HEK293T (cell line): ENCODE measurements around the gene SFT2D1.

Experiments used
- CTCF ChIA-PET: fragments of 350-600 bp; formaldehyde crosslinking; extraction: SDS; loops from one replicate; lab custom pipeline; 2021; ENCODE audit warnings: antibody characterized with exemption, inconsistent platforms; lab: Yijun Ruan, JAX
- POLR2A ChIA-PET: fragments of 350-600 bp; formaldehyde crosslinking; extraction: SDS; loops from one replicate; lab custom pipeline; 2020; ENCODE audit warnings: antibody characterized with exemption, inconsistent platforms; lab: Yijun Ruan, JAX
- DNase-seq: peaks from one replicate; pipeline ENCODE4 v3.0.0; 2012; ENCODE audit warnings: mixed read lengths; ENCODE audit errors: extremely low spot score
- ARNT ChIP-seq: fragments of 450-650 bp; IDR thresholded peaks from 2 replicates; pipeline ENCODE4 v1.6.1; 2017; ENCODE audit warnings: mild to moderate bottlenecking
- BHLHE40 ChIP-seq: fragments of 450-650 bp; IDR thresholded peaks from 2 replicates; pipeline ENCODE4 v1.6.1; 2016; ENCODE audit warnings: mild to moderate bottlenecking, moderate library complexity, borderline replicate concordance
- CTBP1 ChIP-seq: fragments of 450-650 bp; IDR thresholded peaks from 2 replicates; pipeline ENCODE4 v1.6.1; 2016; ENCODE audit warnings: borderline replicate concordance
- ELF4 ChIP-seq: fragments of 450-650 bp; IDR thresholded peaks from 2 replicates; pipeline ENCODE4 v1.6.1; 2017; ENCODE audit warnings: antibody characterized with exemption
- FOXA1 ChIP-seq: fragments of 450-650 bp; IDR thresholded peaks from 2 replicates; pipeline ENCODE4 v1.6.1; 2016; ENCODE audit warnings: mild to moderate bottlenecking
- FOXK2 ChIP-seq: fragments of 450-650 bp; IDR thresholded peaks from 2 replicates; pipeline ENCODE4 v1.6.1; 2016; ENCODE audit warnings: mild to moderate bottlenecking
- FOXM1 ChIP-seq: fragments of 450-650 bp; IDR thresholded peaks from 2 replicates; pipeline ENCODE4 v1.6.1; 2017; ENCODE audit warnings: mild to moderate bottlenecking, borderline replicate concordance
- HDGF ChIP-seq: fragments of 450-650 bp; IDR thresholded peaks from 2 replicates; pipeline ENCODE4 v1.6.1; 2017; ENCODE audit warnings: antibody characterized with exemption, borderline replicate concordance
- L3MBTL2 ChIP-seq: fragments of 450-650 bp; conservative IDR thresholded peaks from 2 replicates; pipeline ENCODE4 v1.6.1; 2016; ENCODE audit warnings: mild to moderate bottlenecking
- LEF1 ChIP-seq: fragments of 450-650 bp; IDR thresholded peaks from 2 replicates; pipeline ENCODE4 v1.6.1; 2017; ENCODE audit warnings: mild to moderate bottlenecking, borderline replicate concordance
- NFRKB ChIP-seq: fragments of 450-650 bp; IDR thresholded peaks from 2 replicates; pipeline ENCODE4 v1.6.1; 2016; ENCODE audit warnings: mild to moderate bottlenecking, moderate library complexity
- SP1 ChIP-seq: fragments of 450-650 bp; IDR thresholded peaks from 2 replicates; pipeline ENCODE4 v1.6.1; 2017
- SUZ12 ChIP-seq: fragments of 450-650 bp; IDR thresholded peaks from 2 replicates; pipeline ENCODE4 v1.6.1; 2016; ENCODE audit warnings: mild to moderate bottlenecking
- TARDBP ChIP-seq: fragments of 450-650 bp; IDR thresholded peaks from 2 replicates; pipeline ENCODE4 v1.6.1; 2016
- ZNF384 ChIP-seq: fragments of 450-650 bp; IDR thresholded peaks from 2 replicates; pipeline ENCODE4 v1.6.1; 2016
- TF ChIP-seq, protein P1 (sequence below): fragments of 450-650 bp; IDR thresholded peaks from 2 replicates; pipeline ENCODE4 v1.6.1; 2016

Gene SFT2D1

DNA sequence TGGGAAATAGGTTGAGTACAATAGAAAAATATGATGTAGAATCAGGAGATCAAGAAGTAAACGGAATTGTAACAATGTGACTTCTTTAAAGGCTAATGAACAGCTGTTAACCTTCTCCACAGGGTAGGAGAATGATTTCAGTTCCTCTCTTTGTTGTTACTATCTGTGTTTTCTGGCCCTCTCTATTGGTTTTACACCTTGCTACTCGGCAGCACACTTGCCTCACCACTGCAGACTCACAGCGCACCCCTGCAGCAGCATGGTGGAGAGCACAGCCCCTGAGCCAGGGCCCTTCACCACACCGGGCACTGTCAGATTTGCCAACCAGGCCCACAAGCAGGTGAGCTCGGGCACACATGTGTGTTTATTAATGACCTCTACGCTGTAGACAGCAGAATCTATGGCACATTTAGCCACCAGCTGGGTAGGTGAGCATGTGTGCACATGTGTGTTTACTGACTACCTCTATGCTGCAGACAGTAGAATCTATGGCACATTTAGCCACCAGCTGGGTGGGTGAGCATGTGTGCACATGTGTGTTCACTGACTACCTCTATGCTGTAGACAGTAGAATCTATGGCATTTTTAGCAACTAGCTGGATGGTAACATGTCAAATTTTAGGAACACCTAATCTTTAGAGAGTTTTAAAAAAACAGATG is 16.8 kb downstream of the SFT2D1 start:
- DNase-seq, result no peak
- CTCF ChIA-PET, result interaction anchor here (1.5 kb wide), 1 partner anchor 12 kb away, joined by 9 read pairs; no protein-coding TSS in a partner anchor
- TF ChIP-seq ZNF384 (no peak), HDGF (no peak), L3MBTL2 (no peak), FOXK2 (no peak), TARDBP (no peak), FOXA1 (no peak), SP1 (no peak), ARNT (no peak), NFRKB (no peak), FOXM1 (no peak), BHLHE40 (no peak), SUZ12 (no peak), ELF4 (no peak), LEF1 (no peak), CTBP1 (no peak)
- TF ChIP-seq, protein P1, sequence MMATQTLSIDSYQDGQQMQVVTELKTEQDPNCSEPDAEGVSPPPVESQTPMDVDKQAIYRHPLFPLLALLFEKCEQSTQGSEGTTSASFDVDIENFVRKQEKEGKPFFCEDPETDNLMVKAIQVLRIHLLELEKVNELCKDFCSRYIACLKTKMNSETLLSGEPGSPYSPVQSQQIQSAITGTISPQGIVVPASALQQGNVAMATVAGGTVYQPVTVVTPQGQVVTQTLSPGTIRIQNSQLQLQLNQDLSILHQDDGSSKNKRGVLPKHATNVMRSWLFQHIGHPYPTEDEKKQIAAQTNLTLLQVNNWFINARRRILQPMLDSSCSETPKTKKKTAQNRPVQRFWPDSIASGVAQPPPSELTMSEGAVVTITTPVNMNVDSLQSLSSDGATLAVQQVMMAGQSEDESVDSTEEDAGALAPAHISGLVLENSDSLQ, result no peak
- POLR2A ChIA-PET, result no interaction called here

DNA sequence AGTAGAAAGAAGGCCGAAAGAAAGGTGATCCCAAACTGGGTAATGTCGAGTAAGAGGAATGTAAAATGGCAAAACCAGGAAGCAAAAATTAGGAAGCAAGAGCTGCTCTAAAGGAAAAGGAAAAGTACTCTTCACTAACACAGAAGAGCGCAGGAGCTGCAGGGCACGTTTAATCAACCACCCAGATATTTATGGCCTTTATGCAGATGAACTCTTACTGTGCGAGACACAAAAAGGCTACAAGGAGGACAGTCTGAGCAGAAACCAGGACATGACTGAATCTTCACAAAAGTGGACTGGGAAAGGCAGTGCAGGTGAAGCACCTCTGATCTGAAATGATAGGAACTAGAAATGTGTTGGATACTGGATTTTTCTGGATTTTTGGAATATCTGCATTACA is 18.9 kb downstream of the SFT2D1 start:
- DNase-seq, result no peak
- TF ChIP-seq ELF4 (no peak), LEF1 (no peak), HDGF (no peak), FOXK2 (no peak), FOXA1 (no peak), TARDBP (no peak), SUZ12 (no peak), SP1 (no peak), CTBP1 (no peak)
- TF ChIP-seq, protein P1, result no peak
- CTCF ChIA-PET, result no interaction called here
- POLR2A ChIA-PET, result no interaction called here

DNA sequence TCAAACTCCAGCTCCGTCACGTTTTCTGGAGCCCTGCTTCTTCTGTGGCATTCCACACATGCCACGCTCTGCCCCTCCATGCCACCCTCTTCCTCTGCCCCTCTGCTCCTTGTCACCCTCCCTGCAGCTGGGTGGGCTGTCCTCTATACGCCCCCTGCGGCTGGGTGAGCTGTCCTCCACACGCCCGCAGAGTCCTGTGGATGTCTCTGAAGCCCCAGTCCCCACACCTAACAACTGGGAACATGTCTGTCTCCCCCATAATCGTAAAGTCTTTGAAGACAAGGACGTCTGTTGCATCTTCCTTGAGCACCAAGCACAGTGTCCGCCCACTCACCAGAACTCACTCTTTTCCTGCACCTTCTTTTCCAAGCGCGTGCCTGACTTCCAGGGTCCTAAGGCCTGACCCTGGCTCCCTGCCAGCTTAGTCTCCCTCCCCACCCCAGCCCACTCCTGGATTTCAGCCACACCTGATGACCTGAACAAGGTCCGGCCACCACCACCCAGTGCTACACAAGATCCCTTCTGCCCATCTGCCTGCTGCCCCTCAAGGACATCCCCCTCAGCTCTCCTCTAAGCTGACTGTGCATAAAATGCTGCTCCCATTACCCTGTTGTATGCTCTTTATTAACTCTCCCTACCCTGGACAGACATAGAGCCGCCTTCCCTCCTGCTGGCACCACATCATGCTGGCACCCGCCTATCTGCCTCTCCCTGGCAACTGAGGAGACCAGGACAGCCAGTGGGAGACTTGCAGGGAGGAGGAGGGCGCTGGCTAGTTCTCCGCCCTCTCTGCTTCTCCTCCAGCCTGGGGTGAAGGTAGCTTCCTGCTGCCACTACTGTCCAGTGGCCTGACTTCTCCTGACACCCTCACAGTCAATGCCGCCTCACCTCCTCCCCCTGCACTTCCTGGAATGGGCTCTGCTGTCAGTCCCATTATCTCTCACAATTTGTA is 23.4 kb downstream of the SFT2D1 start:
- ChIA-PET CTCF (interaction anchor here (0.6 to 1.2 kb wide), 2 partner anchors 63 to 82 kb away, joined by 3 to 4 read pairs; no protein-coding TSS in a partner anchor), POLR2A (no interaction called here)
- no peak for TF ChIP-seq BHLHE40
- no peak for TF ChIP-seq LEF1
- no peak for TF ChIP-seq HDGF
- no peak for TF ChIP-seq L3MBTL2
- TF ChIP-seq FOXA1, result no peak
- no peak for TF ChIP-seq NFRKB
- TF ChIP-seq FOXM1, result no peak
- TF ChIP-seq CTBP1, result no peak
- no peak for DNase-seq

DNA sequence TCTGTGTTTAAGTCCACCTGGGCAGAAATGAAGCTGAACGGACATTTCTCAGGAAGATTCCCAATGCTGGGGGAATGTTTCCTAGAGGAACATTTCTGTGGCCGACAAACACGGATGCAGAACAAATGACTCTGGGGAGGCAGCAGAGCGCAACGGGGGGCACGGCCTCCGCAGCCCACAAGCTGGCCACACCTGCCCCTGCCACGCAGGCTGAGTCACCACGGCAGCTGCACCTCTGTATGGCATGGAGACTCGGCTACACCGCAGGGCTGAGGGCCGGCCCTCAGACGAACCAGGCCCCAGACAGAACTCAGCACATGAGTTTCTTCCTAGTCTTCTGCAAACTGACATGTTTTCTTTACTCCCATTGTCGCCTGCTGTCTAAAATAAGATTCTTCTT is 24.1 kb downstream of the SFT2D1 start:
- POLR2A ChIA-PET, result no interaction called here

DNA sequence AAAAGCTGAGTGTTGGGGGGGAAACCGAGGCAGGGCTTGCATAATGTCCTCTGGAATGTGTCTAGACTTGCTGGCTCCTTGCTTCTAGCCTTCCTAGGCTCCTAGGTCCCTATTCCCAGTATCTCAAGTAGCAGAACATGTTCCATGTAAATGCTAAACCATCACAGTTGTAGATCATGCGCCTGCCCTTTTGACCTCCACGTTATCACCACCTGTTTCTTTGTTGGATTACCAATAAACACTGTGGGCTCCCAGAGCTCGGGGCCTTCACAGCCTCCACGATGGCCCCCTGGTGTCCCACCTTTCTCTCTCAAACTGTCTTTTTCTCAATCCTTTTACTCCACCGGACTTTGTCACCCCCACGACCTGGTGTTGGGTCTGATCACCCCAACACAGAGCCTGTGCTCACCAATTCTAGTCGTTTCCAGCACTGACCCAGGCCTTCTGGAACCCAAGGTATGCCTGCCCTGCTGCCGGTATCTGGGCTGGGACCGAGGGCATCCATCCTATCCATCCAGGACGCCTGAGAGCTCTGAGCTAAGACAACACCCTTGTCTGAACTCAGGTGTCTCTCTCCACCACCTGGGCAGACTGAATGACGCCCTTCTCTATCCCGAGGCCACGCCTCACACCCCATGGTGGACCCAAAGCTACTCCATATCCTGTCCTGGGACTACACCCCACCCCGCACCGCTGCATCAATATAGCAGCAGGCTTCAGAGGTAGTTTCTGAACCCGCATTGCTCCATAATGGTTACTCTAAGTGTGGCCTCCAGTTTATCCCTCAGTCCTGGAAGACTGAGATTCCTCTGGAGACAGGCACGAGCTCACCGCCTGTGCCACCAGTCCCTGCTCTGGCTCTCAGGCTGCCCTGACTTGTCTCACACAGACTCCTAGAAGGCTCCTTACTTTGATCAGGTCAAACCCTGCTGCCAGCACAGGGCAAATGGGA is 24.8 kb downstream of the SFT2D1 start:
- ChIA-PET POLR2A (no interaction called here), CTCF (interaction anchor here (0.6 to 1.2 kb wide), 2 partner anchors 64 to 83 kb away, joined by 3 to 4 read pairs; no protein-coding TSS in a partner anchor)
- no peak for DNase-seq
- TF ChIP-seq FOXA1 (no peak), SP1 (no peak), TARDBP (no peak), BHLHE40 (no peak), FOXK2 (no peak), FOXM1 (no peak)
- TF ChIP-seq, protein P1, result no peak

More for the DNA sequence above, 24.1 kb downstream of the SFT2D1 start:
- DNase-seq, result no peak
- CTCF ChIA-PET, result interaction anchor here (0.6 to 1.2 kb wide), 2 partner anchors 63 to 82 kb away, joined by 3 to 4 read pairs; no protein-coding TSS in a partner anchor
- no peak for TF ChIP-seq BHLHE40
